A549 (cell line): ENCODE data around the gene IFITM2. TPM values are rescaled to one million over a fixed set of nuclear protein-coding genes. Genes with fewer than 3 reads are reported as not detected.

Experiments
- ATAC-seq, 2 experiments: fragments of 200-7000 bp in 1 of 2; fragments of >200 bp in 1 of 2; cut with Nextera tagmentation in 1 of 2; cut with Tn5 transposase in 1 of 2; 3 replicates each; pipeline versions ENCODE4 v1.8.0 to v1.9.1; 2018 to 2020; ENCODE audit warnings: mild to moderate bottlenecking in 1 of 2, moderate library complexity in 1 of 2
- CTCF ChIA-PET: fragments of 300-600 bp; sonication (Branson Sonifier 250); formaldehyde crosslinking; extraction: SDS; loops from one replicate; lab custom pipeline; 2021; ENCODE audit warnings: antibody characterized with exemption, inconsistent platforms; lab: Yijun Ruan, JAX
- POLR2A ChIA-PET: fragments of 350-600 bp; formaldehyde crosslinking; extraction: SDS; loops from one replicate; lab custom pipeline; 2021; ENCODE audit warnings: antibody characterized with exemption, inconsistent platforms; lab: Yijun Ruan, JAX
- DNase-seq, 2 experiments: peaks; one replicate each; pipeline versions ENCODE4 v3.0.0 to v3.0.0-alpha.2; 2011 to 2016; ENCODE audit warnings: low read depth in 1 of 2, low spot score in 1 of 2
- FAIRE-seq: peaks from 2 replicates; lab custom pipeline; 2011; peaks lifted over from hg19 to GRCh38; lab: Jason Lieb, UNC
- H3K27ac ChIP-seq, 2 experiments: fragments of >200 bp; sonication (Bioruptor Twin); formaldehyde crosslinking; 3 replicates each; pipeline ENCODE4 v1.5.1; 2016 to 2017
- H3K4me1 ChIP-seq: fragments of >200 bp; sonication (Bioruptor Twin); formaldehyde crosslinking; 3 replicates; pipeline ENCODE4 v1.6.1; 2016
- H3K4me2 ChIP-seq: fragments of >200 bp; sonication (Bioruptor Twin); formaldehyde crosslinking; 3 replicates; pipeline ENCODE4 v1.6.1; 2016
- H3K4me3 ChIP-seq: fragments of >200 bp; sonication (Bioruptor Twin); formaldehyde crosslinking; 3 replicates; pipeline ENCODE4 v1.5.1; 2016
- H3K9me3 ChIP-seq: fragments of >200 bp; sonication (Bioruptor Twin); formaldehyde crosslinking; 3 replicates; pipeline ENCODE4 v1.6.1; 2016
- CBX2 ChIP-seq: fragments of 200-600 bp; sonication (generic); IDR thresholded peaks from 2 replicates; pipeline ENCODE4 v1.6.1; 2016; ENCODE audit warnings: low read depth, mild to moderate bottlenecking, borderline replicate concordance
- CEBPB ChIP-seq, 2 experiments: fragments of >200 bp in 1 of 2; sonication (Bioruptor Twin) in 1 of 2; formaldehyde crosslinking in 1 of 2; IDR thresholded peaks; 2 replicates each; pipeline ENCODE4 v1.6.1; 2012 to 2016
- CHD2 ChIP-seq: fragments of 150-350 bp; IDR thresholded peaks from 2 replicates; pipeline ENCODE4 v1.6.1; 2014; ENCODE audit warnings: low read length; ENCODE audit not compliant: partially characterized antibody
- CHD4 ChIP-seq: fragments of 200-600 bp; sonication (generic); IDR thresholded peaks from 2 replicates; pipeline ENCODE4 v1.6.1; 2016; ENCODE audit warnings: antibody characterized with exemption, mild to moderate bottlenecking, borderline replicate concordance
- EP300 ChIP-seq, 2 experiments: fragments of >200 bp; sonication (Bioruptor Twin); formaldehyde crosslinking; IDR thresholded peaks; 2 replicates in 1 of 2; 3 replicates in 1 of 2; pipeline ENCODE4 v1.6.1; 2016 to 2017
- ESRRA ChIP-seq: fragments of 150-350 bp; IDR thresholded peaks from 2 replicates; pipeline ENCODE4 v1.6.1; 2014; ENCODE audit warnings: mild to moderate bottlenecking, low read length, borderline replicate concordance
- FOSL2 ChIP-seq, 2 experiments: fragments of 450-650 bp in 1 of 2; fragments of >200 bp in 1 of 2; sonication (Bioruptor Twin) in 1 of 2; formaldehyde crosslinking; IDR thresholded peaks; 2 replicates each; pipeline versions ENCODE4 v1.5.0 to v1.6.1; 2016 to 2020; ENCODE audit warnings: mild to moderate bottlenecking in 1 of 2, moderate library complexity in 1 of 2
- FOXS1 ChIP-seq: fragments of 250-450 bp; sonication (Bioruptor Pico); IDR thresholded peaks from 2 replicates; pipeline ENCODE4 v1.5.0; 2020; ENCODE audit warnings: mild to moderate bottlenecking, moderate library complexity
- GATA3 ChIP-seq: IDR thresholded peaks from 2 replicates; pipeline ENCODE4 v1.6.1; 2012; ENCODE audit warnings: borderline replicate concordance
- HOXB13 ChIP-seq: fragments of 250-450 bp; sonication (Bioruptor Pico); IDR thresholded peaks from 2 replicates; pipeline ENCODE4 v1.5.0; 2020; ENCODE audit warnings: low read depth, mild to moderate bottlenecking, moderate library complexity
- KDM5A ChIP-seq: fragments of 200-600 bp; sonication (generic); IDR thresholded peaks from 2 replicates; pipeline ENCODE4 v1.6.1; 2016; ENCODE audit warnings: antibody characterized with exemption, mild to moderate bottlenecking
- RAD21 ChIP-seq, 2 experiments: fragments of >200 bp in 1 of 2; sonication (Bioruptor Twin) in 1 of 2; formaldehyde crosslinking in 1 of 2; IDR thresholded peaks in 1 of 2; conservative IDR thresholded peaks in 1 of 2; 2 replicates in 1 of 2; 3 replicates in 1 of 2; pipeline ENCODE4 v1.6.1; 2012 to 2018; ENCODE audit warnings: inconsistent platforms in 1 of 2
- SREBF2 ChIP-seq: fragments of 450-650 bp; IDR thresholded peaks from 2 replicates; pipeline ENCODE4 v1.6.1; 2014; ENCODE audit warnings: mild to moderate bottlenecking, moderate library complexity
- ZC3H11A ChIP-seq: fragments of 450-650 bp; IDR thresholded peaks from 2 replicates; pipeline ENCODE4 v1.6.1; 2014; ENCODE audit warnings: antibody characterized with exemption, mild to moderate bottlenecking
- ZNF302 ChIP-seq: fragments of 250-450 bp; sonication (Bioruptor Pico); IDR thresholded peaks from 2 replicates; pipeline ENCODE4 v1.9.0; 2021; ENCODE audit warnings: inconsistent platforms, mild to moderate bottlenecking, moderate library complexity
- WGBS: methylation state at CpG from one replicate; pipeline ENCODE4 v1.1.6; 2017; ENCODE audit errors: missing lambda C conversion rate; 5-methylcytosine and 5-hydroxymethylcytosine counted together
- polyA plus RNA-seq, 4 experiments: library from polyadenylated mRNA; depleted of rRNA in 3 of 4; stranded (reverse); fragments of >200 nt; fragmentation: RNase III in 1 of 4; extraction: RNeasy Plus Mini Kit Qiagen cat#74134 plus additional on column Dnase treatment in 1 of 4; gene quantifications; 2 replicates in 3 of 4; 3 replicates in 1 of 4; pipeline ENCODE4 v1.2.3, GENCODE V29; 2011 to 2017
- TF ChIP-seq, protein P1 (sequence below): fragments of 450-650 bp; IDR thresholded peaks from 2 replicates; pipeline ENCODE4 v1.6.1; 2014; ENCODE audit warnings: antibody characterized with exemption
- TF ChIP-seq, protein P2 (sequence below): IDR thresholded peaks from 2 replicates; pipeline ENCODE4 v1.6.1; 2012
- TF ChIP-seq, protein P3 (sequence below): fragments of 250-450 bp; sonication (Bioruptor Pico); IDR thresholded peaks from 2 replicates; pipeline ENCODE4 v1.5.0; 2020; ENCODE audit warnings: low read depth, mild to moderate bottlenecking, moderate library complexity

Gene IFITM2
- polyA plus RNA-seq, 2 of the 4 experiments (the other 2 are of a cell fraction), result 36.4 to 43.6 TPM

DNA sequence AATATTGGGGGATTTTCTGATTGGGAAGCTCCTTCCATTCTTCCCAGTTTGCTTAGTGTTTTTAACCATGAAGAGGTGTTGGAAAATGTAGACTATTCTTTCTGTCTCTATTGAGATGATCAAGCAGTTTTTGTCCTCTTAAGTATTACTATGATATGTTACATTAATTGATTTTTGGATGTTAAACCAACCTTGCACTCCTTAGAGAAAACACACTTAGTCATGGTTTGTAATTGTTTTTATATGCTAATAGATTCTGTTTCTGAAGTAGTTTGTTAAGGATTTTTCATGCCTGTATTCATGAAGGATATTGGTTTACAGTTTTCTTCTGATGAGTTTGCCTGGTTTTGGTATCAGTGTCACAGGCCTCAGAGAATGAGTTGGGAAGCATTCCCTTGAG, 31.4 kb upstream of the IFITM2 start:
- H3K4me3 ChIP-seq, result no peak overlapping the region
- TF ChIP-seq KDM5A, result no peak
- TF ChIP-seq, protein P1, sequence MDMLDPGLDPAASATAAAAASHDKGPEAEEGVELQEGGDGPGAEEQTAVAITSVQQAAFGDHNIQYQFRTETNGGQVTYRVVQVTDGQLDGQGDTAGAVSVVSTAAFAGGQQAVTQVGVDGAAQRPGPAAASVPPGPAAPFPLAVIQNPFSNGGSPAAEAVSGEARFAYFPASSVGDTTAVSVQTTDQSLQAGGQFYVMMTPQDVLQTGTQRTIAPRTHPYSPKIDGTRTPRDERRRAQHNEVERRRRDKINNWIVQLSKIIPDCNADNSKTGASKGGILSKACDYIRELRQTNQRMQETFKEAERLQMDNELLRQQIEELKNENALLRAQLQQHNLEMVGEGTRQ, result no peak
- no peak for TF ChIP-seq ZNF302 (CRISPR knock-in tag)
- TF ChIP-seq CBX2, result no peak
- TF ChIP-seq HOXB13 (CRISPR knock-in tag), result no peak
- TF ChIP-seq GATA3, result no peak
- no peak for TF ChIP-seq FOSL2 (IDR thresholded peaks at IDR 0.05)
- no peak for TF ChIP-seq FOSL2 (CRISPR knock-in tag; IDR thresholded peaks at IDR 0.05)
- TF ChIP-seq ZC3H11A, result no peak
- no peak for TF ChIP-seq RAD21 (conservative IDR thresholded peaks at IDR 0.05 in 1 of 2, IDR thresholded peaks at IDR 0.05 in 1 of 2)
- no peak for TF ChIP-seq CEBPB (IDR thresholded peaks at IDR 0.05)
- CTCF ChIA-PET, result interaction anchor here (1.2 to 3.0 kb wide), 2 partner anchors 22 to 26 kb away, joined by 3 to 13 read pairs; no protein-coding TSS in a partner anchor
- H3K9me3 ChIP-seq, result no peaks in the 10 kb centered on the region; the same call in 2 of the 3 replicates
- ATAC-seq, result no peak
- no peak for FAIRE-seq
- DNase-seq, result no peak
- no peak overlapping the region for H3K4me2 ChIP-seq
- POLR2A ChIA-PET, result no interaction called here
- H3K4me1 ChIP-seq, result peaks cover 12% of the 10 kb centered on the region; the same call in 1 of the 3 replicates
- H3K27ac ChIP-seq, result no peak overlapping the region

DNA sequence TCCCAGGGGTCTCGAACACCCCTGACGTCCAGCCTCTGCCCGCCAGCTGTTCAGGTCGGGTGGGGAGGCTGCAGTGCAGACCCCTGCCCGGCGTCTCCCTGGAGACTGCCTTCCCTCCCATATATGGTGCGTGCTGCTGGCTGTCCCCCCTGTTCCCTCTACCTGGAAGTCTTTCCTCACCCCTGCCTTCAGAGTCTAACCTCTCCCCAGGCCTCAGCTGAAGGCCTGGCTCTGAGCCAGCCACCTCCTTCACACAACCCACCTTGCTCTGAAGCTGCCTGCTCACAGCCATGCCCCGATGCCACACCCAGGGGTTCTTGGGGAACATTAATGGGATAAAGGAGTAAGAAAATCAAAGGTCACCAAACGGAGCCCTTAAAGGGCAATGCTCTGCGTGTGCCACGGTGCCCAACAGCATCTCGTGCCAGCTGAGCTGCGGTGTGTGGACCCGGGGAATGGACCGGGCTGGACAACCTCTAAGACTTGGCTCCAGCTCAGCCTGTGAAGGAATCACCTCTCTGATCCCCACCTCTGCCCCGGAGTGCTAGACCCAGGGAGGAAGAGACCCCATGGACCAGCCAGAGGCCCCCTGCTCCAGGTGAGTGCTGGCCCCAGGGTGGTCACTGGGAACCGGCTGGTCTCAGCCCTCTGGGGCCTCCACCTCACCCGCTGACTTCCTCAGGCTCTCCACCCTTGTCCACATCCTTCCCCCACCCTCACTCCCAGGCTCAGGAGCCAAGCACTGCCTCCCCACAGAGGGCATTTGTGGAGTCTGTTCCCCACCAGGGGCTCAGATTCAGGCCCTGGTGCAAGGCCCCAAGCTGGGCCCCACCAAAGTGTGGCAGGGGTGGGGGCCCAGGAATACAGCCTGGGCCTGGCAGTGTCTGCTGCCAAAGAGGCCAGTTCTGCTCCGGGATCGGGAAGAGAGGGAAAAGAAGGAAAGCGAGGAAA, 29.3 kb upstream of the IFITM2 start, which contains the start of gene NLRP6:
Gene NLRP6 (plus strand): TSS at position 407 of the 951 bp plus-strand sequence. CDS start 163 bp downstream, at position 570.
- 75% methylated on average over 21 of the region's 21 CpGs for WGBS

More for the DNA sequence above, 29.3 kb upstream of the IFITM2 start, which contains the start of gene NLRP6:
- no peak for ATAC-seq
- no peaks in the 10 kb centered on the region; the same call in 2 of the 3 replicates for H3K9me3 ChIP-seq
- H3K4me3 ChIP-seq, result no peak within 1 kb of the TSS
- POLR2A ChIA-PET, result no interaction called here
- no peak for DNase-seq
- no peak for TF ChIP-seq KDM5A
- no peak for TF ChIP-seq ESRRA
- TF ChIP-seq EP300 (IDR thresholded peaks at IDR 0.05), result no peak
- TF ChIP-seq CHD4, result no peak
- TF ChIP-seq CHD2, result no peak
- TF ChIP-seq, protein P2, sequence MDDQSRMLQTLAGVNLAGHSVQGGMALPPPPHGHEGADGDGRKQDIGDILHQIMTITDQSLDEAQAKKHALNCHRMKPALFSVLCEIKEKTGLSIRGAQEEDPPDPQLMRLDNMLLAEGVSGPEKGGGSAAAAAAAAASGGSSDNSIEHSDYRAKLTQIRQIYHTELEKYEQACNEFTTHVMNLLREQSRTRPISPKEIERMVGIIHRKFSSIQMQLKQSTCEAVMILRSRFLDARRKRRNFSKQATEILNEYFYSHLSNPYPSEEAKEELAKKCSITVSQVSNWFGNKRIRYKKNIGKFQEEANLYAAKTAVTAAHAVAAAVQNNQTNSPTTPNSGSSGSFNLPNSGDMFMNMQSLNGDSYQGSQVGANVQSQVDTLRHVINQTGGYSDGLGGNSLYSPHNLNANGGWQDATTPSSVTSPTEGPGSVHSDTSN, result no peak
- TF ChIP-seq FOXS1 (CRISPR knock-in tag), result no peak
- TF ChIP-seq, protein P3, sequence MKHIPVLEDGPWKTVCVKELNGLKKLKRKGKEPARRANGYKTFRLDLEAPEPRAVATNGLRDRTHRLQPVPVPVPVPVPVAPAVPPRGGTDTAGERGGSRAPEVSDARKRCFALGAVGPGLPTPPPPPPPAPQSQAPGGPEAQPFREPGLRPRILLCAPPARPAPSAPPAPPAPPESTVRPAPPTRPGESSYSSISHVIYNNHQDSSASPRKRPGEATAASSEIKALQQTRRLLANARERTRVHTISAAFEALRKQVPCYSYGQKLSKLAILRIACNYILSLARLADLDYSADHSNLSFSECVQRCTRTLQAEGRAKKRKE (CRISPR knock-in tag), result no peak
- TF ChIP-seq GATA3, result no peak
- TF ChIP-seq SREBF2, result no peak
- TF ChIP-seq, all 56 proteins: peak for 0
- Histone ChIP-seq H3K27ac (no peak within 1 kb of the TSS), H3K4me2 (no peak within 1 kb of the TSS), H3K4me1 (peaks cover 14% of the 10 kb centered on the region; the same call in 1 of the 3 replicates)
- no peak for FAIRE-seq
- CTCF ChIA-PET, result interaction anchor here (1.1 to 3.1 kb wide), 3 partner anchors 19 to 99 kb away, joined by 3 to 12 read pairs (median 3); no protein-coding TSS in a partner anchor
